Smooth muscle cell (in vitro differentiated cells): Measurements from ENCODE around the gene CAMTA1. TPM values are rescaled to one million over a fixed set of nuclear protein-coding genes. Genes with fewer than 3 reads are reported as not detected.

Source experiments
- DNase-seq: peaks from one replicate; lab custom pipeline; 2025; ENCODE audit not compliant: unreplicated experiment; lab: John Stamatoyannopoulos, UW
- H2AFZ ChIP-seq: fragments of 200-600 bp; sonication (generic); 2 replicates; pipeline ENCODE4 v1.6.0; 2016; ENCODE audit warnings: antibody characterized with exemption, low read depth, mild to moderate bottlenecking
- H3F3A ChIP-seq: fragments of 200-600 bp; sonication (generic); 2 replicates; pipeline ENCODE4 v1.6.0; 2017; ENCODE audit warnings: antibody characterized with exemption, low read depth
- H3K27ac ChIP-seq: fragments of 200-600 bp; sonication (generic); 2 replicates; pipeline ENCODE4 v1.5.1; 2016; ENCODE audit warnings: low read depth, mild to moderate bottlenecking
- H3K27me3 ChIP-seq: fragments of 200-600 bp; sonication (generic); 2 replicates; pipeline ENCODE4 v1.6.1; 2016; ENCODE audit warnings: low read depth, mild to moderate bottlenecking
- H3K36me3 ChIP-seq: fragments of 200-600 bp; sonication (generic); 2 replicates; pipeline ENCODE4 v1.5.1; 2016; ENCODE audit warnings: low read depth
- H3K4me1 ChIP-seq: fragments of 200-600 bp; sonication (generic); 2 replicates; pipeline ENCODE4 v1.5.1; 2016; ENCODE audit warnings: low read depth
- H3K4me2 ChIP-seq: fragments of 200-600 bp; sonication (generic); 2 replicates; pipeline ENCODE4 v1.6.0; 2016; ENCODE audit warnings: mild to moderate bottlenecking
- H3K4me3 ChIP-seq: fragments of 200-600 bp; sonication (generic); 2 replicates; pipeline ENCODE4 v1.5.1; 2016; ENCODE audit warnings: mild to moderate bottlenecking
- H3K79me2 ChIP-seq: fragments of 200-600 bp; sonication (generic); 2 replicates; pipeline ENCODE4 v1.6.0; 2016; ENCODE audit warnings: low read depth, mild to moderate bottlenecking
- H3K9ac ChIP-seq: fragments of 200-600 bp; sonication (generic); 2 replicates; pipeline ENCODE4 v1.6.0; 2016; ENCODE audit warnings: low read depth
- H3K9me3 ChIP-seq: fragments of 200-600 bp; sonication (generic); replicated peaks from 2 replicates; pipeline ENCODE4 v1.5.1; 2016; ENCODE audit warnings: low read depth
- H4K20me1 ChIP-seq: fragments of 200-600 bp; sonication (generic); 2 replicates; pipeline ENCODE4 v1.6.0; 2016; ENCODE audit warnings: low read depth
- WGBS: methylation state at CpG from one replicate; pipeline ENCODE4 v1.1.7; 2016; ENCODE audit warnings: low lambda C conversion rate; 5-methylcytosine and 5-hydroxymethylcytosine counted together
- polyA plus RNA-seq: library from polyadenylated mRNA; unstranded; fragments of >200 nt; fragmentation: Nextera tagmentation; extraction: Ambion mirVana; gene quantifications from 2 replicates; pipeline ENCODE4 v1.2.1, GENCODE V29; 2016
- total RNA-seq: library from RNA; depleted of rRNA; stranded (reverse); fragments of >200 nt; gene quantifications from 2 replicates; pipeline ENCODE4 v1.2.3, GENCODE V29; 2014
- TF ChIP-seq, protein P1 (sequence below): fragments of 200-600 bp; sonication (generic); IDR thresholded peaks from 2 replicates; pipeline ENCODE4 v1.5.1; 2017; ENCODE audit warnings: borderline replicate concordance, mild to moderate bottlenecking, antibody characterized with exemption; ENCODE audit not compliant: insufficient read depth, poor library complexity, severe bottlenecking

CAMTA1 gene
- total and polyA plus RNA-seq, 2 experiments from 2014 or later, result 139 to 145 TPM

DNA sequence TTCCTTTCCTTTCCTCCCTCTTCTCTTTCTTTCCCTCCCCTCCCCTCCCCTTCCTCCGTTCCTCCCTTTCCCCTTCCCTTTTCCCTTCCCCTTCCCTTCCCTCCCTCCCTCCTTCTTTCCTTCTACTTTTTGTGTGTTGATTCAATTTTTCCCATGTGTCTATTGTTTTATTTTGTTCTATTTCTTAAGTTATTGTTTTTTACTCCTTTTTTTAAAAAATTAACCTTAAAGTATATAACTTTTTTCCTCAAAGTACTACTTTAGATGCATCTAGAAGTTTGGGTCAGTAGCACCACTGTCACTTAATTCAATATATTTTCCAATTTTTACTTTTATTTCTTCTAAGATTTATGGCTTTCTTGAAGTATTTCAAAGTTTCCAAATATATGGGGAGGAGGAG is 537.7 kb downstream of the CAMTA1 start:
- H3K4me3 ChIP-seq, result no peak overlapping the region
- TF ChIP-seq, protein P1, sequence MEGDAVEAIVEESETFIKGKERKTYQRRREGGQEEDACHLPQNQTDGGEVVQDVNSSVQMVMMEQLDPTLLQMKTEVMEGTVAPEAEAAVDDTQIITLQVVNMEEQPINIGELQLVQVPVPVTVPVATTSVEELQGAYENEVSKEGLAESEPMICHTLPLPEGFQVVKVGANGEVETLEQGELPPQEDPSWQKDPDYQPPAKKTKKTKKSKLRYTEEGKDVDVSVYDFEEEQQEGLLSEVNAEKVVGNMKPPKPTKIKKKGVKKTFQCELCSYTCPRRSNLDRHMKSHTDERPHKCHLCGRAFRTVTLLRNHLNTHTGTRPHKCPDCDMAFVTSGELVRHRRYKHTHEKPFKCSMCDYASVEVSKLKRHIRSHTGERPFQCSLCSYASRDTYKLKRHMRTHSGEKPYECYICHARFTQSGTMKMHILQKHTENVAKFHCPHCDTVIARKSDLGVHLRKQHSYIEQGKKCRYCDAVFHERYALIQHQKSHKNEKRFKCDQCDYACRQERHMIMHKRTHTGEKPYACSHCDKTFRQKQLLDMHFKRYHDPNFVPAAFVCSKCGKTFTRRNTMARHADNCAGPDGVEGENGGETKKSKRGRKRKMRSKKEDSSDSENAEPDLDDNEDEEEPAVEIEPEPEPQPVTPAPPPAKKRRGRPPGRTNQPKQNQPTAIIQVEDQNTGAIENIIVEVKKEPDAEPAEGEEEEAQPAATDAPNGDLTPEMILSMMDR, result no peak
- H3K4me1 ChIP-seq, result no peaks in the 10 kb centered on the region
- no peaks in the 10 kb centered on the region for H3K36me3 ChIP-seq
- no peaks in the 10 kb centered on the region for H3K27me3 ChIP-seq
- WGBS, result no CpG with 5 or more reads among the region's 1 CpG
- H3K4me2 ChIP-seq, result no peak overlapping the region
- peaks cover 4% of the 10 kb centered on the region for H3K9me3 ChIP-seq
- H3K79me2 ChIP-seq, result no peaks in the 10 kb centered on the region
- no peaks in the 10 kb centered on the region for H4K20me1 ChIP-seq
- H3F3A ChIP-seq, result no peaks in the 10 kb centered on the region
- H3K9ac ChIP-seq, result no peak overlapping the region
- DNase-seq, result no peak
- H3K27ac ChIP-seq, result no peak overlapping the region
- H2AFZ ChIP-seq, result no peak overlapping the region

DNA sequence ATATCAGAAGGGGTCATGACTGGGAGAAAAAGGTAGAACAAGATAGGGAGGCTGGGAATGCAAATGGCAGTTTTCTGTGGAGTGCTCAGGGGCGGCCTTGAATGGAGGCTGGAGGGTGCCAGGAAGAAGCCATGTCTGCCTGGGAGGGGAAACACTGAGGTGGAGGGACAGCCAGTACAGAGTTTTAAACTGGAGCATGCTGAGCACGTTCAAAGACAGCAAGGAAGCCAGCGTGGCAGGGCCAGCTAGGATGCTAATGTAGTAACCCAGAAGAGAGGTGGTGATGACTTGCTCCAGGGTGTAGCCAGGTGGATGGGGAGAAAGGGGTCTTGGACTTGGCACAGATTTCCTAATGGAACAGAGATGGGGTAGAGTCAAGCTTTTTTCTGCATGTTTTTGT is 540.0 kb downstream of the CAMTA1 start:
- H3K9ac ChIP-seq, result no peak overlapping the region
- 88% methylated on average over 3 of the region's 3 CpGs for WGBS
- TF ChIP-seq, protein P1, result no peak

DNA sequence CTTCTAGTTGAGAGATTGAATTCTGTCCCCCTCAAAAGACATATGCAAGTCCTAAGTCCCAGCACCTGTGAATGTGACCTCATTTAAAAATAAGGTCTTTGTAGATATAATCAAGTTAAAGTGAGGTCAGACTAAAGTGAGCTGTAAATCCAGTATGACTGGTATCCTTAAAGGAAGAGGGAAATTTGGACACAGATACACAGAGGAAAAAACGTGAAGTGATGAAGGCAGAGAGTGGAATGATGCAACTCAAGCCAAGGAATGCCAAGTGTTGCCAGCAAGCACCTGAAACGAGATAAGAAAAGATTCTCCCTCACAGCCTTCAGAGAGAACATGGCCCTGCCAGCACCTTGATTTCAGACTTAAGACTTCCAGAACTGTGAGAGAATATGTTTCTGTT is 541.1 kb downstream of the CAMTA1 start:
- no peak for DNase-seq
- TF ChIP-seq, protein P1, result no peak
- H3K79me2 ChIP-seq, result no peaks in the 10 kb centered on the region
- H3K27ac ChIP-seq, result no peak overlapping the region
- no peaks in the 10 kb centered on the region for H3K27me3 ChIP-seq
- 86% methylated on average over 2 of the region's 2 CpGs for WGBS
- H4K20me1 ChIP-seq, result no peaks in the 10 kb centered on the region
- H3K9me3 ChIP-seq, result peaks cover 6% of the 10 kb centered on the region
- no peaks in the 10 kb centered on the region for H3F3A ChIP-seq
- no peak overlapping the region for H3K9ac ChIP-seq
- no peaks in the 10 kb centered on the region for H3K4me1 ChIP-seq
- no peak overlapping the region for H2AFZ ChIP-seq
- no peaks in the 10 kb centered on the region for H3K36me3 ChIP-seq
- H3K4me2 ChIP-seq, result no peak overlapping the region
- no peak overlapping the region for H3K4me3 ChIP-seq

More for the DNA sequence above, 540.0 kb downstream of the CAMTA1 start:
- Histone ChIP-seq H2AFZ (no peak overlapping the region), H3K27ac (no peak overlapping the region), H3K4me3 (no peak overlapping the region), H3K9me3 (peaks cover 6% of the 10 kb centered on the region), H3F3A (no peaks in the 10 kb centered on the region), H3K79me2 (no peaks in the 10 kb centered on the region), H3K4me1 (no peaks in the 10 kb centered on the region), H3K4me2 (no peak overlapping the region), H3K36me3 (no peaks in the 10 kb centered on the region), H4K20me1 (no peaks in the 10 kb centered on the region), H3K27me3 (no peaks in the 10 kb centered on the region)
- no peak for DNase-seq

DNA sequence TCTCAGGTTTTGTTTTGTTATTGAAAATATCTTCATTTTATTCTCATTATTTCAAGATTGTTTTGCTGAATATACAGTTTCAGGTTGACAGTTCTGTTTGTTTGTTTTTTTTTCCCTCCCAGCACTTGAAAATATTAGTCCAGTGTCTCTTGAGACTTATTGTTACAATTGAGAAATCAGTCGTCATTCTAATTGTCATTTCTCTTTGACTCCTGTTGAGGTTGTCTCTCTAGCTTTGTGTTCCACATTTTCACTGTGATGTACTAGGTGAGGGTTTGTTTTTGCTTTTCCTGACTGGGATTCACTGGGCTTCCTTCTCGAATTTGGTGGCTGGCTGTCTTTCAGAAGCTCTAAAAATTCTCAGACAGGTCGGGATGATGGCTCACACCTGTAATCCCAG is 542.6 kb downstream of the CAMTA1 start:
- H3F3A ChIP-seq, result peaks cover 2% of the 10 kb centered on the region
- no peaks in the 10 kb centered on the region for H4K20me1 ChIP-seq
- H3K4me2 ChIP-seq, result no peak overlapping the region
- H3K79me2 ChIP-seq, result no peaks in the 10 kb centered on the region
- no peak for DNase-seq
- H3K36me3 ChIP-seq, result no peaks in the 10 kb centered on the region
- H3K27me3 ChIP-seq, result no peaks in the 10 kb centered on the region
- WGBS, result 83% methylated on average over 3 of the region's 3 CpGs
- peaks cover 6% of the 10 kb centered on the region for H3K9me3 ChIP-seq
- H3K27ac ChIP-seq, result no peak overlapping the region
- no peaks in the 10 kb centered on the region for H3K4me1 ChIP-seq
- no peak overlapping the region for H2AFZ ChIP-seq
- no peak overlapping the region for H3K9ac ChIP-seq
- no peak overlapping the region for H3K4me3 ChIP-seq
- TF ChIP-seq, protein P1, result no peak
